ENCODE measurements around the gene LRP3.
"Not testable (repeated sequence)": the region's sequence is repeated elsewhere in the genome, so short reads cannot be mapped to it uniquely, and the experiment has no call there.

The LRP3 gene, protein sequence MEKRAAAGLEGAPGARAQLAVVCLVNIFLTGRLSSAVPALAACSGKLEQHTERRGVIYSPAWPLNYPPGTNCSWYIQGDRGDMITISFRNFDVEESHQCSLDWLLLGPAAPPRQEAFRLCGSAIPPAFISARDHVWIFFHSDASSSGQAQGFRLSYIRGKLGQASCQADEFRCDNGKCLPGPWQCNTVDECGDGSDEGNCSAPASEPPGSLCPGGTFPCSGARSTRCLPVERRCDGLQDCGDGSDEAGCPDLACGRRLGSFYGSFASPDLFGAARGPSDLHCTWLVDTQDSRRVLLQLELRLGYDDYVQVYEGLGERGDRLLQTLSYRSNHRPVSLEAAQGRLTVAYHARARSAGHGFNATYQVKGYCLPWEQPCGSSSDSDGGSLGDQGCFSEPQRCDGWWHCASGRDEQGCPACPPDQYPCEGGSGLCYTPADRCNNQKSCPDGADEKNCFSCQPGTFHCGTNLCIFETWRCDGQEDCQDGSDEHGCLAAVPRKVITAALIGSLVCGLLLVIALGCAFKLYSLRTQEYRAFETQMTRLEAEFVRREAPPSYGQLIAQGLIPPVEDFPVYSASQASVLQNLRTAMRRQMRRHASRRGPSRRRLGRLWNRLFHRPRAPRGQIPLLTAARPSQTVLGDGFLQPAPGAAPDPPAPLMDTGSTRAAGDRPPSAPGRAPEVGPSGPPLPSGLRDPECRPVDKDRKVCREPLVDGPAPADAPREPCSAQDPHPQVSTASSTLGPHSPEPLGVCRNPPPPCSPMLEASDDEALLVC

GRCh38 chr19:33193865-33194362 is at the start of gene LRP3:
TSS of gene LRP3 (plus strand) at chr19:33194330. CDS start at chr19:33194786, 456 bp downstream.
- peak; percentile 13 for DNase-seq

GRCh38 chr19:33146209-33146608 is 47.9 kb upstream of the LRP3 start:
- no peak for DNase-seq

GRCh38 chr19:33147538-33147937 is 46.6 kb upstream of the LRP3 start:
- DNase-seq = no peak

DNA sequence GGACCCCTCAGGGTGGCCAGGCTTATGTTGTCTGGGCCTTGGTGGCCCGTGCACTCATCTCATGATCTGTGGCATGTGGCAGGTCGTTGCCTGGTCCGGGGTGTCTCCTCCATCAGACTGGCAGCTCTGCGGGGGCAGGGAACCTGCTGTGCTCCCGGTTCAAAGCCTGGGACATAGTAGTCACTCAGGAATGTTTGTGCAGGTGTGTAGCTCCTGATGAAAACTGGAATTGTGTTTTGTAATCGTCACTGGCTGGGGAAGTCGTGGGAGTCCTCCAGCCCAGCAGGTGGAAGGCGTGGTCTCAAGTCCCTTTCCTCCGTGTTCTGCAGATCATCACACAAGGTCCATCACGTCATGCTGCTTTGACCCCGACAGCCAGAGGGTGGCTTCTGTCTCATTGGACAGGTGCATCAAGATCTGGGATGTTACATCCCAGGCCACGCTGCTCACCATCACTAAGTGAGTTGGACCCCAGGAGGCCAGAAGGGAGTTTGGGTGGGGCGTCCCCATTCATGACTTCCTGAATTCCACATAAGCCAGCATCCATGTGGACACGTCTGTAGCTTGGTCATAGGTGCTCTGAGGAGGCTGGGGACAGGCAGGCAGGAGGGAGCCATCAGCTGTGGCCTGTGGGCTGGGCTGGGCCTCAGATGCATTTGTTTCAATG is 43.1 kb upstream of the LRP3 start:
- DNase-seq = no peak

- DNase-seq = no peak
Measured at GRCh38 chr19:33152176-33152575, 42.0 kb upstream of the LRP3 start.

- DNase-seq = not testable (repeated sequence)
Measured at GRCh38 chr19:33152625-33153024, 41.5 kb upstream of the LRP3 start.

- DNase-seq = not testable (repeated sequence)
Measured at GRCh38 chr19:33154313-33154712, 39.8 kb upstream of the LRP3 start.

- no peak for DNase-seq
Measured at GRCh38 chr19:33156334-33156733, 37.8 kb upstream of the LRP3 start.

GRCh38 chr19:33157906-33158305 is 36.2 kb upstream of the LRP3 start:
- DNase-seq = no peak

GRCh38 chr19:33158365-33158764 is 35.8 kb upstream of the LRP3 start:
- DNase-seq = no peak

DNA sequence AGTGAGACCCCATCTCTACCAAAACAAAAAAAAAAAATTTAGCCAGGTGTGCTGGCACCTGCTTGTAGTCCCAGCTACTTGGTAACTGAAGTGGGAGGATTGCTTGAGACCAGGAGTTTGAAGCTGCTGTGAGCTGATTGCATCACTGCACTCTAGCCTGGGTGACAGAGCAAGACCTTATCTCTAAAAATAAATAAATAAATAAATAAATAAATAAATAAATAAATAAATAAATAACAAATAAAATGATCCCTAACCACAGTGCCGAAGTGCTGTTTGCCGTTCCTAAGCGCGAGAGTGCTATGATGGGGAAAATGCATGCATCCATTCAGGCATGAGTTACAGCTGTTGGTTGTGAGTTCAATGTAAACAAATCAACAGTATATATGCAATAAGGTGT is 35.0 kb upstream of the LRP3 start:
- no peak for DNase-seq

- no peak for DNase-seq
Measured at GRCh38 chr19:33159893-33160292, 34.2 kb upstream of the LRP3 start.

DNA sequence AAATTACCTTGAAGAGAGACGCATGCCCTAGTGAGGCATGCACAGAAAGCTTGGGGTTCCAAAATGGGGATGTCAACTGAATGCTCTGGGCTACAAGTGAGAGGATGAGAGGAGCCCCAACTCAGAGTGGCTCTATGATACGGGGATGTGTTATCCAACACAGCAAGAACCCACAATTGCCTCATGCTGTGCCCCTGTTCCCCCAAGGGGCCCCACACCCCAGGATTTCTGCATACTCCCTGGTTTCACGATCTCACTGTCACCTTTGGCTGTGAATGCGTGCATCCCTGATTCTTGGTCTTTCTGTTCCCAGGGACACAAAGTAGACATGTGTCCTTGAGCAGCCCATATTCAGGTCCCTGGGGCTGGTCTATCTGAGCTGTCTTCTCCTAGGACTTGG is 32.9 kb upstream of the LRP3 start:
- no peak for DNase-seq

DNA sequence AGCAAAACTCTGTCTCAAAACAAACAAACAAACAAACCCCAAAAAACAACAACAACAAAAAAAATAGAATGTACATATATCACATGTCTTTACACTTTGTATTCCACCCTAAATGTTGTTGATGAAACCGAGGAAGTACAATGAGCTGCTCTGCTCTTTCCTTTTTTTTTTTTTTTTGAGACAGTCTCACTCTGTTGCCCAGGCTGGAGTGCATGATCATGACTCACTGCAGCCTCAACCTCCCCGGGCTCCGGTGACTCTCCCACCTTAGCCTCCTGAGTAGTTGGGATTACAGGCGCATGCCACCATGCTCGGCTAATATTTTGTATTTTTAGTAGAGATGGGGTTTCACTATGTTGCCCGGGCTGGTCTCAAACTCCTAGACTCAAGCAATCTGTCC is 30.6 kb upstream of the LRP3 start:
- no peak for DNase-seq

DNA sequence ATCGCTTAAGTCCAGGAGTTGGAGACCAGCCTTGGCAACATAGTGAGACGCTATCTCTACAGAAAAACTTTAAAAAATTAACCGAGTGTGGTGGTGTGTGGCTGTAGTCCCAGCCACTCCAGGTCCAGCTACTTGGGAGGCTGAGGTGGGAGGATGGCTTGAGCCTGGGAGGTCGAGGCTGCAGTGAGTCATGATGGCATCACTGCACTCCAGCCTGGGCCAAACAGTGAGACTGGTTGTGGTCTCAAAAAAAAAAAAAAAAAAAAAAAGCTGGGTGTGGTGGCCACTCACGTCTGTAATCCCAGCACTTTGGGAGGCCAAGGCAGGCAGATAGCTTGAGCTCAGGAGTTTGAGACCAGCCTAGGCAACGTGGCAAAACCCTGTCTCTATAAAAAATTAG is 28.1 kb upstream of the LRP3 start:
- not testable (repeated sequence) for DNase-seq

- DNase-seq = no peak
Measured at GRCh38 chr19:33167438-33167837, 26.7 kb upstream of the LRP3 start.

DNA sequence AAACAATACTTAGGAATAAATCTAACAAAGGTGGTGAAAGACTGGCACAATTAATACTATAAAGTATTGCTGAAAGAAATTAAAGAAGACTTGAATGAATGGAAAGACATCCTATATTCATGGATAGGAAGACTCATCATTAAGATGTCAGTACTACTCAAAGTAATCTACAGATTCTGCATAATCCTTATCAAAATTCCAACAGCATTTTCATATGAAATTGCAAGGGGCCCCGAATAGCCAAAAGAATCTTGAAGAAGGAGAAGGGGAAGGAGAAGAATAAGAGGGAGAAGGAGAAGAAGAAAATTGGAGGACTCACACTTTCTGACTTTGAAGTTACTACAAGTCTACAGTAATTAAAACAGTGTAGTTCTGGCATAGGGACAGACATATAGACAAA is 25.6 kb upstream of the LRP3 start:
- no peak for DNase-seq

GRCh38 chr19:33171222-33171795 is 22.8 kb upstream of the LRP3 start:
- DNase-seq = no peak

- no peak for DNase-seq
Measured at GRCh38 chr19:33171916-33172359, 22.2 kb upstream of the LRP3 start.

DNA sequence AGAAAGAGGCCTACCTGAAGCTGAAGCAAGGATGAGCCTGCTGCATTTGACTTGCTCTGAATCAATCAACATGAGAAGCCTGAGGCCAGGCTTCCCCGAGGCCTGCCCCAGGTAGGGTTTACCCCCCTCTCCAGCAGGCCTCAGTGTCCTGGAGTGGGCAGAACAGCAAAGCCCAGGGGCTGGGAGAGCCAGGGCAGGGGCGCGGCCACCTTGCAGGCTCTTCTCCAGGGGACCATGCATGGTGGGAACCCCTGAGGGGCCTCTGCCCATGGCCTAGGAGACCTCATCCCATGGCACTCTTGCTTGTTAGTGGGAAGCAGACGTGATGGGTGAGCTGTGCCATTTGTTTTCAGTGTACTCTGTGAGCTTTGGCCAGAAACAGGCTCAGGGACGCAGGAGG is 19.9 kb upstream of the LRP3 start:
- DNase-seq = no peak

DNA sequence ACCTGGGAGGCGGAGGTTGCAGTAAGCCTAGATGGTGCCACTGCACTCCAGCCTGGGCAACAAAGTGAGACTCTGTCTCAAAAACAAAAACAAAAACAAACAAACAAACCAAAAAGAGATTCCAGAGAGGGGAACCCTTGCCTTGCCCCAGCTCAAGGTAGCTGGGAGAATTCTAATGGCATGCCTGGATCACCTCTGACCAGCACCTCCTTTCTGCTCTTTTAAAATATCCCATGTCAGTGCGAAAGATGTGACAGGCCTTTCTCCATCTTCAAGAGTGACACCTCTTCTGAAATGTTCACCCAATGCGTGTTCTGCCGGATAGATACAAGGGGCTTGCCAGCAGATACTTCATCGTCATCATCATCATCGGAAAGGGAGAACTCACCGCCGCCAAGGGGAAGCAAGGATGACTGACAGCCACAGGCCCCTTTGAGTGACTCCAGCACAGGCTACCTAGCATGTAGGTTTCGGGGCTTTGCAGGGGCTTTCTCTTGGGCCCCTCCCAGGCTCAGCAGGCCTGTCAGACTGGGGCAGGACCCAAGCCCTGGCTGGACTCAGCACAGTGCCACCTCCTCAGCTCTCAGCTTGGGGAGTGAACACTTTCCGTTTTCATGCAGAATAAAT is 18.9 kb upstream of the LRP3 start:
- DNase-seq = no peak

- DNase-seq = no peak
Measured at GRCh38 chr19:33175886-33176669, 18.1 kb upstream of the LRP3 start.
